Astrocyte (in vitro differentiated cells and primary cell): ENCODE results near the gene SLPI. TPM values are rescaled to one million over a fixed set of nuclear protein-coding genes. Genes with fewer than 3 reads are reported as not detected.

Experiments
- DNase-seq: peaks from one replicate; pipeline ENCODE4 v3.0.0-alpha.2; 2010; ENCODE audit warnings: low read depth
- FAIRE-seq: peaks from 2 replicates; lab custom pipeline; 2011; peaks lifted over from hg19 to GRCh38; lab: Jason Lieb, UNC
- H2AFZ ChIP-seq: 2 replicates; pipeline ENCODE4 v1.6.0; 2012; ENCODE audit warnings: low read depth, low read length, inconsistent platforms
- H3K27ac ChIP-seq: 2 replicates; pipeline ENCODE4 v1.5.1; 2011; ENCODE audit warnings: low read depth, low read length, inconsistent platforms
- H3K27me3 ChIP-seq: 2 replicates; pipeline ENCODE4 v1.6.0; 2011; ENCODE audit warnings: low read length, inconsistent platforms; ENCODE audit not compliant: insufficient read depth
- H3K36me3 ChIP-seq: 2 replicates; pipeline ENCODE4 v1.5.1; 2011; ENCODE audit warnings: low read length, inconsistent platforms; ENCODE audit not compliant: insufficient read depth
- H3K4me1 ChIP-seq: 2 replicates; pipeline ENCODE4 v1.5.1; 2011; ENCODE audit warnings: low read length, inconsistent platforms; ENCODE audit not compliant: insufficient read depth
- H3K4me2 ChIP-seq: 2 replicates; pipeline ENCODE4 v1.6.0; 2012; ENCODE audit warnings: low read length, inconsistent platforms
- H3K4me3 ChIP-seq: 2 replicates; pipeline ENCODE4 v1.5.1; 2011; ENCODE audit warnings: low read depth, mild to moderate bottlenecking, low read length, inconsistent platforms; ENCODE audit not compliant: insufficient read depth
- H3K79me2 ChIP-seq: 2 replicates; pipeline ENCODE4 v1.6.0; 2012; ENCODE audit warnings: mild to moderate bottlenecking, low read length, inconsistent platforms; ENCODE audit not compliant: insufficient read depth
- H3K9ac ChIP-seq: 2 replicates; pipeline ENCODE4 v1.6.0; 2012; ENCODE audit warnings: mild to moderate bottlenecking, low read length, inconsistent platforms
- H3K9me3 ChIP-seq: 2 replicates; pipeline ENCODE4 v1.5.1; 2012; ENCODE audit warnings: low read depth, mild to moderate bottlenecking, low read length, inconsistent platforms; ENCODE audit not compliant: insufficient read depth
- H4K20me1 ChIP-seq: 2 replicates; pipeline ENCODE4 v1.6.0; 2012; ENCODE audit warnings: low read length, inconsistent platforms; ENCODE audit not compliant: insufficient read depth
- H3K27ac Mint-ChIP-seq: one replicate; pipeline ENCODE4 v1.8.0; 2021; ENCODE audit warnings: mild to moderate bottlenecking, mixed read lengths; ENCODE audit not compliant: unreplicated experiment
- H3K27me3 Mint-ChIP-seq: one replicate; pipeline ENCODE4 v1.8.0; 2021; ENCODE audit warnings: low read depth, mixed read lengths; ENCODE audit not compliant: unreplicated experiment
- H3K36me3 Mint-ChIP-seq: one replicate; pipeline ENCODE4 v1.8.0; 2021; ENCODE audit warnings: low read depth, mixed read lengths; ENCODE audit not compliant: unreplicated experiment
- H3K4me1 Mint-ChIP-seq: one replicate; pipeline ENCODE4 v1.8.0; 2021; ENCODE audit warnings: low read depth, mixed read lengths; ENCODE audit not compliant: unreplicated experiment
- H3K4me3 Mint-ChIP-seq: one replicate; pipeline ENCODE4 v1.8.0; 2021; ENCODE audit warnings: mild to moderate bottlenecking, moderate library complexity, mixed read lengths; ENCODE audit not compliant: unreplicated experiment
- H3K9me3 Mint-ChIP-seq: one replicate; pipeline ENCODE4 v1.8.0; 2021; ENCODE audit warnings: mild to moderate bottlenecking, mixed read lengths; ENCODE audit not compliant: unreplicated experiment
- CTCF ChIP-seq: IDR thresholded peaks from 2 replicates; pipeline ENCODE4 v1.5.1; 2011; ENCODE audit warnings: low read depth, mild to moderate bottlenecking, inconsistent platforms, low read length, moderate library complexity; ENCODE audit not compliant: insufficient read depth
- EZH2 ChIP-seq: IDR thresholded peaks from 2 replicates; pipeline ENCODE4 v1.6.1; 2012; ENCODE audit warnings: mild to moderate bottlenecking, low read length, inconsistent platforms; ENCODE audit not compliant: insufficient read depth
- total RNA-seq: library from RNA; stranded (reverse); gene quantifications from 2 replicates; pipeline ENCODE4 v1.2.1, GENCODE V29; 2021

The SLPI gene
- total RNA-seq, 1 donor from 2014 or later = 0.41 TPM

DNA sequence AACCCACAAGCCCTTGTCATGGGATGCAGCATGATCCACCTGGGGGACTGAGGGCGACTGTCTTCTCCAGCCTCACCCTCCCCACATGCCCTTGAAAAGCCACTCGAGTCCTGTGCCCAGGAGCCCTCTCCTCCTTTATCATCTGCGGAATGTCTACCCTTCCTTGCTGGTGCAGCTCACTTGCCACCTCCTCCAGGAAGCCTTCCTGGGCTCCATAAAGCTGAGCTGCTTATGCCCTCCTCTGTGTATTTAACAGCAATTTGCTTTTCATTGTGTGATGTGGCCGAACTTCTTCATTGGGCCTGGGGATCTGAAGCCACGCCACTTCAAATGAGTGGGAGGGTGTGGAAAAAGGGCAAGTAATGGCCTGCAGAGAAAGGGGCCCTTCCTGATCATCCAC lies 34.5 kb upstream of the SLPI start:
- TF ChIP-seq EZH2 = no peak
- TF ChIP-seq CTCF = no peak
- no peak for FAIRE-seq
- peaks cover 15% of the 10 kb centered on the region for H3K27me3 ChIP-seq
- no peak overlapping the region for H3K4me3 ChIP-seq
- Mint-ChIP-seq H3K27me3 (peaks cover 25% of the 10 kb centered on the region), H3K9me3 (peaks cover under 1% of the 10 kb centered on the region), H3K36me3 (no peaks in the 10 kb centered on the region), H3K4me1 (peaks cover 5% of the 10 kb centered on the region), H3K27ac (no peak overlapping the region), H3K4me3 (no peak overlapping the region)
- no peaks in the 10 kb centered on the region for H3K9me3 ChIP-seq
- H4K20me1 ChIP-seq = no peaks in the 10 kb centered on the region
- no peaks in the 10 kb centered on the region for H3K36me3 ChIP-seq
- no peak overlapping the region for H3K4me2 ChIP-seq
- no peak overlapping the region for H3K27ac ChIP-seq
- peaks cover 6% of the 10 kb centered on the region for H3K4me1 ChIP-seq
- no peak overlapping the region for H2AFZ ChIP-seq
- no peak overlapping the region for H3K9ac ChIP-seq
- DNase-seq = no peak
- H3K79me2 ChIP-seq = no peaks in the 10 kb centered on the region

GRCh38 chr20:45288376-45288775 lies 34.0 kb upstream of the SLPI start:
- H3K4me3 Mint-ChIP-seq = no peak overlapping the region
- no peak overlapping the region for H3K27ac ChIP-seq
- H3K4me2 ChIP-seq = no peak overlapping the region
- no peak overlapping the region for H2AFZ ChIP-seq
- peaks cover 6% of the 10 kb centered on the region for H3K4me1 Mint-ChIP-seq
- FAIRE-seq = no peak
- no peak overlapping the region for H3K27ac Mint-ChIP-seq
- H3K27me3 ChIP-seq = peaks cover 15% of the 10 kb centered on the region
- DNase-seq = no peak
- no peak overlapping the region for H3K9ac ChIP-seq
- H3K9me3 ChIP-seq = no peaks in the 10 kb centered on the region
- peaks cover 28% of the 10 kb centered on the region for H3K27me3 Mint-ChIP-seq
- no peaks in the 10 kb centered on the region for H3K9me3 Mint-ChIP-seq
- no peaks in the 10 kb centered on the region for H3K79me2 ChIP-seq
- peaks cover 6% of the 10 kb centered on the region for H3K4me1 ChIP-seq
- H3K36me3 Mint-ChIP-seq = no peaks in the 10 kb centered on the region
- no peaks in the 10 kb centered on the region for H4K20me1 ChIP-seq
- no peak overlapping the region for H3K4me3 ChIP-seq
- H3K36me3 ChIP-seq = no peaks in the 10 kb centered on the region
- no peak for TF ChIP-seq CTCF
- TF ChIP-seq EZH2 = no peak

DNA sequence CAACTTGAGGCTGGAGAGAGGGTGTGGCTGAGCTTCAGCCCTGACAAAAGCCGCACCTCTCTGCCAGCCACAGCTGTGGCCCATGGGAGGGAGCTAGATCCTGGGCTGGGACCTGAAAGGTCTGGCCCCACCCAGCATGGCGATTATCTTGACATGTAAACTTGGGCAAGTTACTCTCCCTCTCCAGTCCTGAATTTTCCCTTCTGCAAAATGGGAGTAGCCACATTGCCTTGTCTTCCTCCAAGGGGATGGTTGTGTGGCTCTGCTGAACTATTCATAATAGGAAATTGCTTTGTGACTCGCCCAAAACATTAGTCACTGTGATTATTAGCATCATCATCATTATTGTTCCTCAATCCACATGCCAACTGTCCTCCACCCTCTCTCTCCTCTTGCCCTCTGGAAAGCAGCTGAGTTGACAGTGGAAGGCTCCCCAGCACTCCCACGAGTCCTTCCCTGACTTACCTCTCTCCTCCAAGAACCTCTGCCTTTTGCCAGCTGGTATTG lies 29.2 kb upstream of the SLPI start:
- H3K27me3 ChIP-seq = no peaks in the 10 kb centered on the region
- Mint-ChIP-seq H3K9me3 (peaks cover 3% of the 10 kb centered on the region), H3K27me3 (peaks cover 27% of the 10 kb centered on the region), H3K4me1 (peaks cover 3% of the 10 kb centered on the region), H3K27ac (no peak overlapping the region), H3K4me3 (no peak overlapping the region), H3K36me3 (no peaks in the 10 kb centered on the region)
- H3K9me3 ChIP-seq = no peaks in the 10 kb centered on the region
- H2AFZ ChIP-seq = no peak overlapping the region
- H3K4me3 ChIP-seq = no peak overlapping the region
- no peaks in the 10 kb centered on the region for H4K20me1 ChIP-seq
- no peak overlapping the region for H3K27ac ChIP-seq
- no peaks in the 10 kb centered on the region for H3K4me1 ChIP-seq
- no peak overlapping the region for H3K9ac ChIP-seq
- TF ChIP-seq CTCF (no peak), EZH2 (no peak)
- no peak for FAIRE-seq
- no peak overlapping the region for H3K4me2 ChIP-seq
- DNase-seq = no peak
- H3K36me3 ChIP-seq = no peaks in the 10 kb centered on the region
- no peaks in the 10 kb centered on the region for H3K79me2 ChIP-seq
